Smooth muscle cell (in vitro differentiated cells): Measurements from ENCODE around the gene NR2F1-AS1. TPM values are rescaled to one million over a fixed set of nuclear protein-coding genes. Genes with fewer than 3 reads are reported as not detected.

Experiments used
- DNase-seq: peaks from one replicate; lab custom pipeline; 2025; ENCODE audit not compliant: unreplicated experiment; lab: John Stamatoyannopoulos, UW
- H2AFZ ChIP-seq: fragments of 200-600 bp; sonication (generic); 2 replicates; pipeline ENCODE4 v1.6.0; 2016; ENCODE audit warnings: antibody characterized with exemption, low read depth, mild to moderate bottlenecking
- H3F3A ChIP-seq: fragments of 200-600 bp; sonication (generic); 2 replicates; pipeline ENCODE4 v1.6.0; 2017; ENCODE audit warnings: antibody characterized with exemption, low read depth
- H3K27ac ChIP-seq: fragments of 200-600 bp; sonication (generic); 2 replicates; pipeline ENCODE4 v1.5.1; 2016; ENCODE audit warnings: low read depth, mild to moderate bottlenecking
- H3K27me3 ChIP-seq: fragments of 200-600 bp; sonication (generic); 2 replicates; pipeline ENCODE4 v1.6.1; 2016; ENCODE audit warnings: low read depth, mild to moderate bottlenecking
- H3K36me3 ChIP-seq: fragments of 200-600 bp; sonication (generic); 2 replicates; pipeline ENCODE4 v1.5.1; 2016; ENCODE audit warnings: low read depth
- H3K4me1 ChIP-seq: fragments of 200-600 bp; sonication (generic); 2 replicates; pipeline ENCODE4 v1.5.1; 2016; ENCODE audit warnings: low read depth
- H3K4me2 ChIP-seq: fragments of 200-600 bp; sonication (generic); 2 replicates; pipeline ENCODE4 v1.6.0; 2016; ENCODE audit warnings: mild to moderate bottlenecking
- H3K4me3 ChIP-seq: fragments of 200-600 bp; sonication (generic); 2 replicates; pipeline ENCODE4 v1.5.1; 2016; ENCODE audit warnings: mild to moderate bottlenecking
- H3K79me2 ChIP-seq: fragments of 200-600 bp; sonication (generic); 2 replicates; pipeline ENCODE4 v1.6.0; 2016; ENCODE audit warnings: low read depth, mild to moderate bottlenecking
- H3K9ac ChIP-seq: fragments of 200-600 bp; sonication (generic); 2 replicates; pipeline ENCODE4 v1.6.0; 2016; ENCODE audit warnings: low read depth
- H3K9me3 ChIP-seq: fragments of 200-600 bp; sonication (generic); replicated peaks from 2 replicates; pipeline ENCODE4 v1.5.1; 2016; ENCODE audit warnings: low read depth
- H4K20me1 ChIP-seq: fragments of 200-600 bp; sonication (generic); 2 replicates; pipeline ENCODE4 v1.6.0; 2016; ENCODE audit warnings: low read depth
- WGBS: methylation state at CpG from one replicate; pipeline ENCODE4 v1.1.7; 2016; ENCODE audit warnings: low lambda C conversion rate; 5-methylcytosine and 5-hydroxymethylcytosine counted together
- polyA plus RNA-seq: library from polyadenylated mRNA; unstranded; fragments of >200 nt; fragmentation: Nextera tagmentation; extraction: Ambion mirVana; gene quantifications from 2 replicates; pipeline ENCODE4 v1.2.1, GENCODE V29; 2016
- total RNA-seq: library from RNA; depleted of rRNA; stranded (reverse); fragments of >200 nt; gene quantifications from 2 replicates; pipeline ENCODE4 v1.2.3, GENCODE V29; 2014
- TF ChIP-seq, protein P1 (sequence below): fragments of 200-600 bp; sonication (generic); IDR thresholded peaks from 2 replicates; pipeline ENCODE4 v1.5.1; 2017; ENCODE audit warnings: borderline replicate concordance, mild to moderate bottlenecking, antibody characterized with exemption; ENCODE audit not compliant: insufficient read depth, poor library complexity, severe bottlenecking

NR2F1-AS1 gene
- total and polyA plus RNA-seq, 2 experiments from 2014 or later, result 18.7 to 26.1 TPM

- Histone ChIP-seq H2AFZ (peak overlapping the region; percentile 72), H3K4me3 (peak overlapping the region; percentile 79), H3K27me3 (peaks cover 69% of the 10 kb centered on the region)
Observed at GRCh38 chr5:93578813-93579691, 2.0 kb downstream of the NR2F1-AS1 start.

GRCh38 chr5:93577854-93578812 lies 2.9 kb downstream of the NR2F1-AS1 start:
- DNase-seq, result no peak
- 38% methylated on average over 25 of the region's 25 CpGs for WGBS
- peak overlapping the region; percentile 72 for H2AFZ ChIP-seq

More at GRCh38 chr5:93578813-93579691, 2.0 kb downstream of the NR2F1-AS1 start:
- H3K9me3 ChIP-seq, result no peaks in the 10 kb centered on the region
- no peak overlapping the region for H3K9ac ChIP-seq
- H3F3A ChIP-seq, result peaks cover 6% of the 10 kb centered on the region
- peaks cover 51% of the 10 kb centered on the region for H3K4me1 ChIP-seq
- H3K27ac ChIP-seq, result no peak overlapping the region
- TF ChIP-seq, protein P1, sequence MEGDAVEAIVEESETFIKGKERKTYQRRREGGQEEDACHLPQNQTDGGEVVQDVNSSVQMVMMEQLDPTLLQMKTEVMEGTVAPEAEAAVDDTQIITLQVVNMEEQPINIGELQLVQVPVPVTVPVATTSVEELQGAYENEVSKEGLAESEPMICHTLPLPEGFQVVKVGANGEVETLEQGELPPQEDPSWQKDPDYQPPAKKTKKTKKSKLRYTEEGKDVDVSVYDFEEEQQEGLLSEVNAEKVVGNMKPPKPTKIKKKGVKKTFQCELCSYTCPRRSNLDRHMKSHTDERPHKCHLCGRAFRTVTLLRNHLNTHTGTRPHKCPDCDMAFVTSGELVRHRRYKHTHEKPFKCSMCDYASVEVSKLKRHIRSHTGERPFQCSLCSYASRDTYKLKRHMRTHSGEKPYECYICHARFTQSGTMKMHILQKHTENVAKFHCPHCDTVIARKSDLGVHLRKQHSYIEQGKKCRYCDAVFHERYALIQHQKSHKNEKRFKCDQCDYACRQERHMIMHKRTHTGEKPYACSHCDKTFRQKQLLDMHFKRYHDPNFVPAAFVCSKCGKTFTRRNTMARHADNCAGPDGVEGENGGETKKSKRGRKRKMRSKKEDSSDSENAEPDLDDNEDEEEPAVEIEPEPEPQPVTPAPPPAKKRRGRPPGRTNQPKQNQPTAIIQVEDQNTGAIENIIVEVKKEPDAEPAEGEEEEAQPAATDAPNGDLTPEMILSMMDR, result no peak
- H4K20me1 ChIP-seq, result peaks cover 26% of the 10 kb centered on the region
- H3K36me3 ChIP-seq, result no peaks in the 10 kb centered on the region
- H3K79me2 ChIP-seq, result peaks cover 6% of the 10 kb centered on the region
- peak overlapping the region; percentile 98 for H3K4me2 ChIP-seq
- WGBS, result 6% methylated on average over 46 of the region's 49 CpGs
- no peak for DNase-seq

GRCh38 chr5:93576994-93577853 lies 3.8 kb downstream of the NR2F1-AS1 start:
- no peaks in the 10 kb centered on the region for H3K9me3 ChIP-seq
- H3K9ac ChIP-seq, result no peak overlapping the region

More at GRCh38 chr5:93577854-93578812, 2.9 kb downstream of the NR2F1-AS1 start:
- H3K4me1 ChIP-seq, result peaks cover 60% of the 10 kb centered on the region
- no peaks in the 10 kb centered on the region for H3K9me3 ChIP-seq
- no peak overlapping the region for H3K27ac ChIP-seq
- H3K4me2 ChIP-seq, result peak overlapping the region; percentile 98
- peaks cover 6% of the 10 kb centered on the region for H3K79me2 ChIP-seq
- no peak overlapping the region for H3K9ac ChIP-seq
- H3F3A ChIP-seq, result no peaks in the 10 kb centered on the region
- H3K36me3 ChIP-seq, result no peaks in the 10 kb centered on the region
- peak overlapping the region; percentile 79 for H3K4me3 ChIP-seq
- H4K20me1 ChIP-seq, result peaks cover 35% of the 10 kb centered on the region
- TF ChIP-seq, protein P1, result no peak
- H3K27me3 ChIP-seq, result peaks cover 72% of the 10 kb centered on the region

More at GRCh38 chr5:93576994-93577853, 3.8 kb downstream of the NR2F1-AS1 start:
- no peaks in the 10 kb centered on the region for H3F3A ChIP-seq
- no peak for DNase-seq
- 52% methylated on average over 9 of the region's 9 CpGs for WGBS
- H3K4me1 ChIP-seq, result peaks cover 69% of the 10 kb centered on the region
- no peaks in the 10 kb centered on the region for H3K36me3 ChIP-seq
- H3K4me3 ChIP-seq, result no peak overlapping the region
- TF ChIP-seq, protein P1, result no peak
- peaks cover 44% of the 10 kb centered on the region for H4K20me1 ChIP-seq
- H3K4me2 ChIP-seq, result no peak overlapping the region
- H3K79me2 ChIP-seq, result peaks cover 6% of the 10 kb centered on the region
- H3K27me3 ChIP-seq, result peaks cover 76% of the 10 kb centered on the region
- no peak overlapping the region for H3K27ac ChIP-seq
- no peak overlapping the region for H2AFZ ChIP-seq
